IPS-NIHi11 (cell line): ENCODE measurements around the gene IL20RB.
"Not testable (repeated sequence)": the region's sequence is repeated elsewhere in the genome, so short reads cannot be mapped to it uniquely, and the experiment has no call there.

Experiments used
- DNase-seq: peaks from one replicate; pipeline ENCODE4 v3.0.0; 2012; ENCODE audit warnings: mixed read lengths, low spot score

Gene IL20RB

DNA sequence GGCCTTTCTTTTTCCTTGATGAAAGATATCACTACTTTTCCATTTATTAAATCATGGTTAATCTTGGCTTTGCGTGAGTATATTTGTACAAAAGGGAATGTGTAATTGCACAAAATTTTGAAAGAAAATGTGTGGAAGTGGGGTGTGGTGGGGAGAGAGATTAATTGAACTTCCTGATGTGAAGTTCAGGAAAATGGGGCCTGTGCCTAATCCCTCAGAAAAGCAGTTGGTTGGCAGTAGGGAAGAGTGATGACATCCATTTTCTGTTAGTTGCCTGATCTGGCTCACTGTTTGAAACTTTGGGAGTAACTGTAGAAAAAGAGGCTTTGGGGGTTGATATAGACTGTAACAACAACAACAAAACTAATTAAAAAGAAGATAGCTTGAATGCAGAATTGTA is 10.8 kb upstream of the IL20RB start:
- DNase-seq = no peak

DNA sequence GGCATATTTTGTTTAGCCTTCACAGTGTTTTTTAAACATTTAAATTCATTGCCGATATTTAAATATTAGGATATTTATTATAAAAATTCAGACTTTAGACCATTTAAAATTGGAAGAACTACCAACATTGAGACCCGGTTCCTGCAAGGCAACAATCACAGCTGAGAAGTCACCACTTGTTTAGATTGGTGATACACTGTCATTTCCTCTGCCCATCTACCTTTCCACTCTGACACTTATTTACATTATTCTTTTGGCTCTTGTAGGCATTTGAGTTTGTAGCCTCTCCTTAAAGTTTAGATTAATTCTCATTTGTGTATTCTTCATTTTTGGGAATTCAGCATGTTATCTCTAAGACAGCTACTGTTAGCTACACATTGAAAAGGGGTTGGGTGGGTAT is 10.3 kb upstream of the IL20RB start:
- DNase-seq = no peak

DNA sequence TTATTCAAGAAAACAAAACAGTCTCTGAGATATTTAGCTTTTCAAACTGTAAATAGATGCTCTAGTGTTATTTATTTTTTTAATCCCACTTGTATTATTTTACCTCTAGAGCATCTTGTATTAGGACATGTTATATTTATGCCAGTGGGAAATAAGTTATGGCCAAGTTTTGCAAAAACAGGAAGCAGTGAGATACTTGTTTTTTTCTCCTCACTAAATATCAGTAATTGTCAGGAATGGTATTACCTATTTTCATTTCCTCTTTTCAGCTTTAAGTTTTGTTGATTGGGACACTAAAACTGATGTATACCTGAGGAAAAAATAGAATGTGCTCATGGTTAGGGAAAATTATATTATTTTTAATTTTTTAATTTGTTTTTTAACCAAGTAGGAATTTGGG is 8.6 kb upstream of the IL20RB start:
- DNase-seq = no peak

DNA sequence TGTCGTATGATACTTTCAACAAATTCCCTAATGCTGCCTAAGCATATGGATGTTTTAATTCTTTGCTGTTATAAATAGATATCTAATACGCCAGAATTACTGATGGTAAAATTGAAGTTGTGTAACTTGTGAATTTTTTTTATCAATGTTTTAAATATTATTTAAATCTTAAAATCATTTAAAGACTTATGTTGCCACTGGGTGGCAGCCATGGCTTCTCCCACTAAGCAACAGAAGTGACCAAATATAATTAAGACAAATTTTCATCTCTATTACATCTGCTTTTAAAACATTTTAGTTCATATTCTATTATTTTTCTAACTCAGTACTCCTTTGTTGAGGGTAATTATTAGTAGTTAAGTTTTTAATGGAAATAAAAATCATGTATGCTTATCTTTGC is 8.1 kb upstream of the IL20RB start:
- no peak for DNase-seq

DNA sequence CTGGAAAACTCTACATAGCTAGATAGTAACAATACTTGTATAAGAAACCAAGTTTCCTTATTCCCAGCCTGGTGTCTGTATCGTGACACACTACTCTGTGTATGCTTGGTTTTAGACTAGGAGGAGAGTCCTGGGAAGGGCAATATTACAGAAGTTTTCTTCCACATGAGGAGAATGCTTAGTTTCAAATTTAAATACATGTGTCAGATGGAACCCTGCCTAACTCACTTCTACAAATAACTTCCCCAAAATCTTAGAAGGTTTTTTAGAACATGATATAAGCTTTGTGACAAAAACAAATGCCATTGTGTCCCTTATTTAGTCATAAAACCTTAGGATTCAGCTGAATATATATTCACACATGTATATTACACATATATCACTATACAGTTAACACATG is 7.2 kb upstream of the IL20RB start:
- no peak for DNase-seq

DNA sequence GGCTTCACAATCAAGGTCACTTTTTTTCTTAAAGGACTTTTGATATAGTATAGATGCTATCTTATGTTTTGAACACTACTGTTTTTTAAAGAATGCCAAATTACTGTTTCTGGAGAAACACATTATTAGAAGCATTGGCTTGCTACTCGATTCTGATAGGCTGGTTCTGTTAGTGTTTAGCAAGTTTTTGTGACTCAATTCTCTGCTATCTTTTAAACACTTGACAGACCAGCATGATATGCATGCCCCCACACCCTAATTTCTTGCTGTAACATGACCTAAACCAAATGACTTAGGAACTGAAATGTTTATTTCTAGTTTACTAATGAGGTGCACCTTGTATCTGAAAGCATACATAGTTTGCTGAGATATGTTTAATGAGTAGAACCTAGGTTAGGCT is 5.5 kb upstream of the IL20RB start:
- DNase-seq = no peak

DNA sequence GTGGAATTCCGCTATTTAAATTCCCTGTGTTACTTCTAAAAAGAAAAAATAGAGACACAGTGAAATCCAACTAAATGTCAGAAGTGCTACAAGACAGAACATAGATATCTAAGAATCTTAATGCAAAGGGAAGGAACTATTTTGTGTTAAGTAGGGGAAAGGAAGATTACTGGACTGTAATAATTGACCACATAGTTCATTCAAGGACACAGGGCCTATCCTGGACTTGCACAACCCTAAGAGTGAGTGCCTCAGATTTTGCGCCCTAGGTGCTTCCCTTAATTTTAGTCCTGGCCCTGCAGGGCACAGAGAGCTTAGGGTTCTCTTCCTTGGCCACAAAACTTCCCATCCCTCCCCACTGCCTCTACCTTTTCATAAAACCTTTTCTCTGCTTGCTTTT is 3.5 kb upstream of the IL20RB start:
- DNase-seq = no peak

DNA sequence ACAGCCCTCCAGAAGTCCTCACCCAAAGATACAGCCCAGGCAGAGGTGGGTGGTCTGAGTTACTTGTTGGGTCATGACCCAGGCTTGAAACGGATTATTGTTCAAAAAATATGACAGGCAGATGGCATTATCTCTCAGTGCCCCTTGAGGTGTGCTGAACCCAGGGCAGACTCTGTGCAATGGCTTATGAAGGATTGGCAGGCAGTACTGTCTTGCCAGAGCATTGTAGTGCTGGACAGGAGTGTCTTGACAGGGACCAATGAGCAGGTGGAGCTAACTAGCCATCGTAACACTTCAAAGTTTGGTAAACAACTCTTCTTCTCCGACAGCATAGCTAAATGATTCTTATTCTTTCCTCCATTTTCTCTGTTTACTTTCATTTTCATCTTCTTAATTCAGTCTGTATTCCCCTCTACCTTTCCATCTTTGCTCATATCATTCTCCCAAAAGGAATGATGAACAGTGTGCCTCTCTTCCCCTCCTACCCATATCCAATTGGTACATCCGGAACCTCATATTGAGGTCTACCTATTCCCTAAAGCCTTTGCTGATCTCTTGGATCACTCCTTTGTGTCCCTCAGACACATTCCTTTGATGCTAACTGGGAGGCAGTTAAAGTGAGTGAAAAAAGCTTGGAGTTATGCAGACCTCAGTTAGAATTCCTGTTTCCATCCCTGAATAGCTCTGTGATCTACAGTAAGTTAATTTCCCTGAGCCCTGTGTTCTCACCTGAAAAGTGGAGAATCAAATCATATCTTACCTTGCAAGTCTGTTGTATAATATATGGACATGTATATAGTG is 2.6 kb upstream of the IL20RB start:
- DNase-seq = no peak

DNA sequence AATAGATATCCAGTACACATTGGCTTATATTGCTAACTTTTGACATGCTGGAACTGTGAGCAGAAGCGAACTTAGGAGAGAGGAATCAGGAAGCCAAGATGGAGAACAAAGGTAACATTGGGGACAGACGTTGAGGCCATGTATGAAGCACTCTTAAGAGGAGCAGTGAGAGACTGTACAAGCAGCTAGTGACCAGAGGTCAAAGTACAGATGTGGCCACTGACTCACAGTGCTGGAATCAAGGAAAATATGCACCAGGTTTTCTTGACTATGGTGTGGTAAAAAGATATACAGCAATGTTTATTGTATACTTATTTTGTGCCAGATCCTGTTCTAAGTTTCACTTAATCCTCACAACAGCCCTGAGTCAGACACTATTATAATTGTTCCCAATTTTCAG is 2.0 kb upstream of the IL20RB start:
- no peak for DNase-seq

DNA sequence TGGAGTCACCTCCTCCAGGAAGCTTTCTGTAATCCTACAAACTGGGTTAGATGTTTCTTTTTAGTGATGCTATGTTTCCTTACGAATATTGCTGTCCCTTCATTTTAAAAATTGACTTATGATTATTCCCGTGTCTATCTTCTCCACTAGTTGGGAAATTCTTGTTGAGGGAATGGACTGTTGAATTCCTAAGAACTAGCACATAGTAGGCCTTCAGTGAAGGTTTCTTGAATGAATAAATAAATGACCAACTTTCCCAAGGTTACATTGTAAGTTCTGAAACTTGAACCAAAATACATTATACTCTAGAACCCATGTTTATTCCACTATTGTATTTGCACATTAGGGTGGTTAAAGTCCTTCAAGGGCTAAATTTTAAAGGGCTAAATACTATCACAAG is 812 bp upstream of the IL20RB start:
- no peak for DNase-seq

DNA sequence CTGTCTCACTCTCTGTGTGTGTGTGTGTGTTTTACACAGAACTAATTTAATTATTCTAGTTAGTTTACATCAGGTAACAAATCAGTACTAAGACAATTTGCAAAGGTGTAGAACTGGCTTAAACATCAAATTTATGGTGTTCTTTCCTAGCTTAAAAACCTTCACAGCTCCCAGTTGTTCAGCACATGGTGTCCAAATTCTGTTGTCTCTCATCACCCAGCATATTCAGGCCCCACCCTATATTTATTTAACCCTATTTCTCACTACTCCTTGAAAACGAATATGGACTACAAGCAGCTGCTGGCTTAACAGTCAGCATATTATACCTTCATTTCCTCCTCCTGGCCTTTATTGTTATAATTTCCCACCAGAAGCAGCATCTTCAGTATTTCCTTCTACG is 1.2 kb downstream of the IL20RB start:
- no peak for DNase-seq

DNA sequence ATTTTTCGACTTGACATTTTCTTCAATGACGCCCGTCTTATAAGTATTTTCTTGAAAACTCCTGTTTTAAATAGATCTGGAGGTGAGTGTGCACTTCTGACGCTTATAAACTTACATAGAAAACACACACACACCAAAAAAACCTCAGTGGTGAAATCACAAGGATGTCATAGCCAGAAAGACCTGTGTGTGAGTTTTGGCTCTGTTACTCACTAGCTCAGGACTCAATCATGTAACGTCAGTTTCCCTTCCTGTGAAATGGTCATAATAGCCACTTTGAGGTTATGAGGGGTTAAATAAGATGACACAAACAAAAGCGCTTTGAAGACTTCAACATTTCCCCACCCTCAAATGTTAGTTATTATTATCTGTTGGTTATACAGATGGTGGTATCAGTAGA is 1.8 kb downstream of the IL20RB start:
- DNase-seq = no peak

DNA sequence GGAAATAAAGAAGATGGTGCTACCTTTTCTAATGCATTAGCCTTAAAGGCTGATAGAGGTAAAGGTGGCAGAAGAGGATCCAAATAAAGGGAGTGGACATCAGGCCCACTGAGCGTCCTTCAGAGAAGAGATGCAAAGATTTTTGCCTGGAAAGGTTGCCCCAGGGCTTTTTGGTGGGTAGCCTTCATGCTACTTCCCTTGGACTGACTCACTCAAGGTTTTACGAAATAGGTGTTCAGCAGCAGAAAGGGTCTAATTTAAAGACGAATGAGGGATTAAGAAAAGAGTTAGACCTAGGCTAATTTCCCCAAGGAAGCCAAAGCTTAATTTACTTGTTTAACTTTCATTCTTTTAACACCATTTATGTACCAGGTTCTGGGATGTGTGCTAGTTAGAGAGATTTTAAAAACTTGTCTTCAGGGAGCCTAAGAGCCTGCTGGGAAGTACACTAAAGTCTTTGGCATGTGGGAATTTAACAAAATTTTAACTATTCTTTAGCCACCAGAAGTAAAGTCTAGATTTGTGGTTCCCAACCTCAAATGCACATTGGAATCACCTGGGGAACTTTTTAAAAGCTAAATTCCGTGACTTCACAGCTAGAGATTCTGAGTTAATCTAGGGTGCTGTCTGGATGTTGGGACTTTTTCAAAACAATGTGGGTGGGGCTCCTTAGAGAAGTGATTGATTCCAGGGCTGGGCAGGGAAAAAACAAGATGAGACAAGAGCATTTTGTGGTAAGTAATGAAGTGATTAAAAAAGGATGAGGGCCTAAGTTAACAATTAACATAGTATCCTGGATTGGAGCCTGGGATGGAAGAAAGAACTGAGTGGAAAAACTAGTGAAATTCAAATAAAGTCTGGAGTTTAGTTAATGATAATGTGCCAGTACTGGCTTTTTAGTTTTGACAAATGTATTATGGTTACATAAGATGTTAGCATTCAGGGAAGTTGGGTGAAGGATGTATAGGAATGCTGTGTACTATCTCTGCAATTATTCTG is 3.4 kb downstream of the IL20RB start:
- DNase-seq = no peak

DNA sequence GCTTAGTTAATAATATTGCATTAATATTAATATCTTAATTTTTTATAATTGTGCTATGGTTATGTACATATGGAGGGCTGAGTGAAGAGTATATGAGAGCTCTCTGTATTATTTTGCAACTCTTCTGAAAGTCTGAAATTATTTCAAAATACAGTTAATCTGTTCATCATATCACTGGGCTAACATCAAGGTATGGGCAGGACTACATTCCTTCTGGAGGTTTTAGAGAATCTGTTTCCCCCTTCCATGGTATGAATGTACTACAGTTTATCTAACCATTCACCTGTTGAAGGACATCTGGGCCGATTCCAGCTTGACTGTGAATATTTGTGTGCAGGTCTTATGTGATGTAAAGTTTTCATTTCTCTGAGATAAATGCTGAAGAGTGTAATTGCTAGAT is 5.1 kb downstream of the IL20RB start:
- DNase-seq = no peak

DNA sequence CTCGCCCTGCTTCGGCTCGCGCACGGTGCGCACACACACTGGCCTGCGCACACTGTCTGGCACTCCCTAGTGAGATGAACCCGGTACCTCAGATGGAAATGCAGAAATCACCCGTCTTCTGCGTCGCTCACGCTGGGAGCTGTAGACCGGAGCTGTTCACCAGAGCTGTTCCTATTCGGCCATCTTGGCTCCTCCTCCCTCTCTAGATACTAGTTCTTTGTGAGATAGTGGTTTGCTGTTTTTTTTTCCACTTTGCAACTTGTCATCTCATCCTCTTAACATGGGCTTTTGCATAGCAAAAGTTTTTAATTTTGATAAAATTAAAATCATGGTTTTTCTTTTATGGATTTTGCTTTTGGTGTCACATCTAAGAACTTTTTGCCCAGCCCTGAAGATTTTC is 11.8 kb downstream of the IL20RB start:
- not testable (repeated sequence) for DNase-seq

DNA sequence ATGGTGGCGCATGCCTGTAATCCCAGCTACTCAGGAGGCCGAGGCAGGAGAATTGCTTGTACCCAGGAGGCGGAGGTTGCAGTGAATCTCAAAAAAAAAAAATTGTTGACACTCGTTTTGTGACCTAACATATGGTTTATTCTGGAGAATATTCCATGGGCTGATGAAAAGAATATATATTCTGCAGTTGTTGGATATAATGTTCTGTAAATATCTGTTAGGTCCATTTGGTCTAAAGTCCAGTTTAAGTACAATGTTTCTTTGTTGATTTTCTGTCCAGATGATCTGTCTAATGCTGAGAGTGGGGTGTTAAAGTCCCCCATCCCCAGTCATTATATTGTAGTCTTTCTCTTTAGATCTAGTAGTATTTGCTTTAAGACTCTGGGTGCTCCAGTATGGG is 15.6 kb downstream of the IL20RB start:
- DNase-seq = no peak

DNA sequence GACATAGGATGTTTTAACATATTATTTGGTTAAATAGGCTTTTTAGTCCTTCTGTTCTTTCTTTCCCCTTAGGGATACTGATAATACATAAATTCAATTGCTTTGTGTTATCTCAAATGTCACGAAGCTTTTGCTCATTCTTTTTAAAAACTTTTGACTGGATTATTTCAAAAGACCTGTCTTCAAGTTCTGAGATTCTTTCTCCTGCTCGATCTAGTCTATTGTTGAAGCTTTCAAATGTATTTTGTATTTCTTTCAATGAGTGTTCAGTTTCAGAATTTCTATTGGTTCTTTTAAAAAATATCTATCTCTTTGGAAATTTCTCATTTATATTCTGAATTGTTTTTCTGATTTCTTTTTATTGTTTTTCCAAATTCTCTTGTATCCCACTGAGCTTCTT is 16.9 kb downstream of the IL20RB start:
- DNase-seq = no peak

DNA sequence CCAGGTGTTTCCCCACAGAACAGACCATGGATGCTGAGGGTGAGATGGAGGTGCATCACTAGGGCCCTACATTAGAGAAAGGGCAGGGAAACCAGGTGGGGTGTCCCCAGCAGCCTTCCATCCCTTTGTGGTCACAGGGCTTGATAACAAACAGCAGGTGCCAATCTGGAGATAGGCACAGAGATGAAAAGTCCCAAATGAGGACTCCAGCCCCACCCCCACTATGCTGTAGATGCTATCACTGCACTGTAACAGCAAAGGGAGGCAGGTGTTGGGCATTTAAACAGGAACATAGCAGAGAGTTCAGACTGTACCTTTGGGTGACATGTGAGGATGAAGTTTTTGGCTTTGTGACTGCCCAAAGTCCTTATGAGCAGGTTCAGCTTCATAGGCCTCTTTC is 21.4 kb downstream of the IL20RB start:
- DNase-seq = no peak

DNA sequence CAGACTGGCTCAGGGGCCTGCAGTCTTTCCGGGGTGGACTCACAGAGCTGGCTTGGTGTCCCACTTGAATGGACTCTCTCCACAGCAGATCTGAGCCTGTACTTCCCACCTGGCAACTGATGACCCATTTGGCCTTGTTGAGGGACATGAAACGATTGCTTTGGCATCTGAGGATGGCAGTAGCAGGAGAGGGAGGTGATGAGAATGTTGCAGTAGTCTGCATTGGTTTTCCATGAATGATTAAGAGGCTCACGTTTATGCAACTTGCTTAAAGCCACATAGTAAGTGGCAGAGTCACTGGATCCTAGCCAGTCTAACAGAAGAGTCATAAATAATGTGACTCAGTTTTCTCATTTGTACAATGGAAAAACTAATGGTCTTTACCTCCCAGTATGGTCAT is 21.9 kb downstream of the IL20RB start:
- DNase-seq = no peak

DNA sequence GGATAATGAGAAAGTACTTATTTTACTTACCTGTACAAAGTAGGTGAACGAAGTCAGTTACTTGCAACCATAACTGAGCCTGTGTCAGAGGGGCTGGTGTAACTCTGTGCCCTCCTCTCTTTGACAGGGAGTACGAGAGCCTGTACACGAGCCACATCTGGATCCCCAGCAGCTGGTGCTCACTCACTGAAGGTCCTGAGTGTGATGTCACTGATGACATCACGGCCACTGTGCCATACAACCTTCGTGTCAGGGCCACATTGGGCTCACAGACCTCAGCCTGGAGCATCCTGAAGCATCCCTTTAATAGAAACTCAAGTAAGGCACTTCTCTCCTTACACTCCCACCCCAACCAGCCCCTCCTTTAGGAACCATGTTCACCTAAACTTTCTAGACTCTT is 24.2 kb downstream of the IL20RB start:
- no peak for DNase-seq

DNA sequence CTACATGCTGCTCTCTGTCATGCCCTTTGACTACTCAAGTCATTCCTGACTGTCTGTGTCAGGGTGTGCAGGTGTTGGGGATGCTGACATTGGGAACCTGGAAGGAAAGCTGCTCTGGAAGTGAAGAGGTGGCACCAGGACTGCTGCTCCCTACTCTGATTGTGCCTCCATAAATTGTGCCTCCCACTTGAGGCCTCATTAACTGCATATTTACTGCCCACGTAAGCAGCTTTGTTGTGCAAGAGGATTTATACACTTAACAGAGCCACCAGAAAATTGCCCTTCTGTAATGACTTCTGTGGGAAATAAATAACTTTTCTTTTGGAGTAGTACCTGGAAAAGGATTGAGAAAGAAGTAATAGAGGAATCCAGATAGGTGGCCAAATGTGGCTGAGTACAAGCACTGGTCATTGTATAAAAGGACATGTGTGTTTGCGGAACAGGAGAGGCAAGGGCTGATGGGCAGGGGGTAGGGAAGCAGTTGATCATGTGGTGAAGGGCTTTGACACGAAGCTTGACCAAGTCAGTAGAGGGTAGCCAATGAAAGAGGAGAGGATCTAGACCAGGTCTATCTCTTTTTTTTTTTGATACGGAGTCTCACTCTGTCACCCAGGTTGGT is 24.8 kb downstream of the IL20RB start:
- DNase-seq = no peak

DNA sequence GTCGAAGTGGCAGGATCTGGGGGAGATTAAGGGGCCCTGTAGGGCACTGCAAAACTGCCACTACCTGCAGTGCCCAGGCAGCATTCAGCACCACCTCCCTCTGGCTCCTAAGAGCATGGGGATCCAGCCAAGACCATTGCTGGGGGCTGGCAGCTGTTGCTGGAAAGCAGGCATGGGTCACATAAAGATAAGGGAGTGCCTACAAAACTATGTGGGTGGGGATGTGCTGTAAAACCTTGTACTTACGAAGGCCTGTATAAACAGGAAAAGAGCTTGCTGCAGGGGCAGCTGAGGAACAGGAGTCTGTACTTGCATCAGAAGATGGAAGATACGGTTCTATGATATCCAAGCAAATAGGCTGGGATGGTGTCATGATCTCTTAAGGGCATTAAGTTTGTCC is 27.1 kb downstream of the IL20RB start:
- DNase-seq = no peak
